Inferior parietal cortex (tissue), 1 donor: ENCODE data around the gene UPK2.

Experiments
- DNase-seq: peaks from one replicate; pipeline ENCODE4 v3.0.0-alpha.2; 2016; ENCODE audit errors: extremely low spot score

Gene UPK2

DNA sequence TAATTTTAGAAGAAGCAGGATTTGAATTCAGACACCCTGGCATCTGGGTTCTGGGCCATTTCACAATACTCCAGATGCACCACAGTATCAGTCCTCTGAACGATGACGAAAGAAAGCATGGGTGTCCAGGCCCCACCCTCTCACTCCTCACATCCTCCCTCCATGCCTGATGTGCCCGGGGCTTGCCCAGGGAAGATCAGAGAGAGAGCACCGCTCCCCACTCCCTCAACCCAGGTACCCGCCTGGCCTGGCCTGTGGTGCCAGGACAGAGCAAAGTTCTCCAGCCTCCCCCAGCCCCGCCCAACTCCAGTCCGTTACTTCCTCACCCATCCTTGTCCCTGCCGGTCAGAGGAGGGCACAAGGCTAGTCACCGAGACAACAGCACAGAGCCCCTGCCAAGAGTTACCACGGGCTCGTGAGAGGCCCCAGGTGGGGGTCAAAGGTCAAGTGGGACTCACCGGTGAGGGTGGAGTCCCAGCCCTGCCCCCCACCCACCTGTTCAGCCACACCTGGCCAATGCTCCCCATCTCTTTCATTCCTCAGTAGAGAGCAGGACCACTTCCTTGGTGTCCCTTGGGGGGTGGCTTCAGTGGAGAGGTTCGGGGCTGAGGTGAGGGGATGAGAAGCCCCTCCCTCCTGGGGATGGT, 38.5 kb upstream of the UPK2 start:
- DNase-seq: no peak

DNA sequence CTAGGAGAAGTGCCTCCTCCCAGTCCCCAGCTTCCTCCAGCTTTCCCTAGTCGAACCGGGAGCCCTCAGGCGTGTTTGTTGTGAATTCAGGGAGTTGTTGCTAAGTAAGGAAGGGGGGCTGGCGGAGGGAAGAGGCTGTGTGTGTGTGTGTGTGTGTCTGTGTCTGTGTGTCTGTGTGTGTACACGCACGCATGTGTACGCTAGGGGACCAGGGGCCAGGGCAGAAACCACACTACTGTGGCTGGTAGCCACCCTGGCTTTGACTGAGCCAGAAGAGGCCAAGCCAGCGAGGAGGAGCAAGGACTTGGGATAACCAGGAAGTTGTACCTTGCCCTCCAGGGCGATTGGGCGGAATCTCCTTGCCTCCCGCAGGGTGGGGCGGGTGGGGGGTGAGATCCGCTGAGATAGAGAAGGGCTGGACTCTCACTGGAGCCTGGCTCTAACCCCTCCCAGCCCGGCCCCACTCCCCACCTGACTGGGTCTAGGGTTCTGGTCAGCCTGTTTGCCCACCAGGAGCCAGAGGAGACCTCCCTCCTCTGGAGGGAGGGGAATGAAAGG, 37.9 kb upstream of the UPK2 start:
- no peak for DNase-seq

DNA sequence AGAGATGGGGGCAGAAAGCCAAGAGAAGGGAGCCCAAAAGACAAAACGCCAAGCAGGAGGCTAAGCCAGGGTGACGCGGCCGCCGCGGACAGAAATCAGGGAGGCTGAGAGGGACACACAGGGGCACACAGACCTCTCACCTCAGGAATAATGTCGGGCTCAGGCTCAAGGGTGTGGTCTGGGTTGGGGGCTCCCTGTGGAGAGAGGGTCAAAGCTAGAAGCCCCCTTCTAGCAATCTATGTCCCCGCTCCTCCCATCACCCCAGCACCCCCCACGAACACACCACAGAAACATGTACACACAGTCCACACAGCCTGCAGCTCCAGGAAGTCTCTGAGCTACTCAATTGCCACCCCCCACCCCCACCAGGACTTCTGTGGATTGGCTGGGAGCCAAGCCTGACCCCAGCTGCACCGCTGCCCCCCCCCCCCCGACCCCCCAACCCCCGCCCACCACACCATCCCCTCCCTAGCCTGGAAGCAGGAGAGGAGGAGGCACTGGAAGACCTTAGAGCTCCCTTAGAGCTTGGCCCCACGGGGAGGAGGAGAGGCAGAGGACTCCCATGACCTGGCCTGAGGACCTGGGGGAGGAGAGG, 37.3 kb upstream of the UPK2 start:
- no peak for DNase-seq

DNA sequence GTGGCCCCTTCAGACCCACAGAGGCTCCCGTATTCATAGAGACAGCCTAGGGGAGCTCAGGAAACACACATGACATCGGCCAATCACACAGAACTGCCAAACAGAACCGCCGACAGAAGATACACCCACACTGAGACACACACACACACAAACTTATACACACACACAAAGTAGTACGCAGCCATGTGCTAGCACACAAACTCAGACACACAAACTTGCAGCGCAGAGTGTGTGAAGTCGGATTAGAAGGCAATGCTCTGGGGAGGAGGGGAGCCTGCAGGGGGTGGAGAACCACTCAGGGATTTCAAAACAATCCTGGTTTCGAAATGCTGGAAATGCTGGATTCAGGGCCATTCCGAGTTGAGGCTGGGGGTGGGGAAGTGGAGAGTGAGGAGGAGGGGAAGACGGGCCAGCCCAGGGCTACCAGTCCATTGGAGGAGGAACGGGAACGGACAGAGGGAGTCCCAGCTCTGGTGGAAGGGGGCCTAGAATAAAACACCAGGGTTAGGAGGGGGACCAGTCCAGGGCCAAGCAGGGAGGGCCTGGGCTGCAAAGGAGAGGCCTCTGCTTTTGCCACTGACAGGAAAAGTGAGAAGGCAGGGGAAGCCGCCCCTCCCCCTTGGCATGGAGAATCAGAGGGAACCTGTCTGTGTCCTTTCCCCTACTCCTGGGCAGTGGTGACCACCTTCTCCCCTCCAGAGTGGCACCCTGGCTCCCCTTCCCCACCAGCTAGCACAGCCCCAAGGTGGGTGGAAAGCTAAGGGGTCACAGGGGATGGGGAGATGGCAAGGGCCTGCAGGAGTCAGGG, 34.8 kb upstream of the UPK2 start:
- no peak for DNase-seq

DNA sequence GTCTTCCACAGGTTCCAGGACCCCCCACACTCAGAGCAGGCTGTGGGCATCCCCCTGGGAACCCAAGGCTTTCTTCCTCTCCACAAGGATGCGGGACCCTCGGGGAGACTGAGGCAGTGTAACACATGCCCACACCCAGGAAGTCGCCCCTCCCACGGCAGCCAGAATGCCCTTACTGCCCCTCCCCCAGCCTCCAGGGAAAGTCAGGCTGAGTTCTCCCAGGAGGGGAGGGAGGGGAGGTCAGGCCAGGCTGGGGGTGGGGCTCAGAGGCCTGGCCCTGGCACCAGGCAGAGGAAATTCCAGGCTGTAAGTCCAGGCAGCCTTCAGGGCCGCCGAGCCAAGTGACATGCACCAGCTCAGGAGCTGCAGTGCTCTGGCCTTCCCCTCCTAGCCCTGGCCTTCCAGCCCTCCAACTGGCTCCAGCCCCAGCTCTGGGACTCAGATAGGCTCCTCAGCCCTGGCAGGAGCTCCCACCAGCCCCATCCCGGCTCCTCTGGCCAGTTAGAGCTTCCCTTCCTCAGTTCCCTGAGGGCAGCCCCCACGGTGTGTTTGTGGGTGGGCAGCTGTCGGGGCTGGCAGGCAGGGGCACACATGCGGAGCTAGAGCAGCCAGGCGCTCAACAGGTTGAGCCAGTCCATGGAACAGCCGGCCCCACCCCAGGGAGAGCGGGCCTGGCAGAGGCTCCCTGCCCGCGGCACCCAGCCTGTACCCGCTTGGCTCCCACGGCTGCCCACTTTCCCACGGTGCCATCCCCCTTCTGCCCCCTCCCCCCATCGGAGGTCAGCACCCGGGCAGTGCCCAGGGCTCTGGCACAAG, 34.0 kb upstream of the UPK2 start:
- DNase-seq: no peak

DNA sequence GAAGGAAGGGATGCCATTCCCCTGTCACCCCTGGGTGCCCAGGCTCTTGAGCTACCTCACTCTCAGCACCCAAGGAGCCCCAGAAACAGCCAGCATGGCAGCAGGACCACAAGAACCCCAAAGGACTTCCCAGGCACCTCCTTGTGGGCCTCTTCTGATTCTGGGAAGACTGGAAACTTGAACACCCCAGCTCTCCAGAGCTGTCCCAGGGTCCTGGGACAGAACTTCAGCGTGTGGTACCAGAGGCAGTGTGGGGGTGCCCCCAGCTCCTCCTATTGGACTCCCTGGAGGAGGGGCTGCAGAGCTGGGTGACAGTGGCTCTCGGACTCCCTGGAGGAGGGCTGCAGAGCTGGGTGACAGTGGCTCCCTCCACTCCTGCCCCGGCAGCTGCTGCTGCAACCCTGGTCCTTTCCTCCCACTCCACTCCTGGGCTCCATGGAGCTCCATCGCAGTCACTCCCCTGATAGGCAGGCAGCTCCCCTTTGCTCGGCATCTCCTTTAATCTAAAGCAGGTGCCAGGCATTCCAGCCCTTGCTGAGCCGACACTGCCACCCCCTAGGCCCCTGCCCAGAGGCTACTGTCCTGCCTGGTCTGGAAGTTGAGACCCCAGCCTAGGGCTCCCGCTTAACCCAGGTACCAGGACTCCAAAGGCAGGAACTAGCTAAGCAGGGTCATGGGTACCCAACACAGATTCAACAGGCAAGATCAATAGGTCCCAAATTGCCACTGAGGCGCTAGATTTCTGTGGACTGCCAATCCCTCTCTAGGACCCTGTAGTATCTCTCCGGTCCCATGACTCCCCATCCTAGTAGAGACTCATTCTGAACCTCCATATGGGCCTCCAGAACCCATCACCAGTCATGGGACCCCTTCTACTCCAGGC, 33.1 kb upstream of the UPK2 start:
- DNase-seq: no peak

DNA sequence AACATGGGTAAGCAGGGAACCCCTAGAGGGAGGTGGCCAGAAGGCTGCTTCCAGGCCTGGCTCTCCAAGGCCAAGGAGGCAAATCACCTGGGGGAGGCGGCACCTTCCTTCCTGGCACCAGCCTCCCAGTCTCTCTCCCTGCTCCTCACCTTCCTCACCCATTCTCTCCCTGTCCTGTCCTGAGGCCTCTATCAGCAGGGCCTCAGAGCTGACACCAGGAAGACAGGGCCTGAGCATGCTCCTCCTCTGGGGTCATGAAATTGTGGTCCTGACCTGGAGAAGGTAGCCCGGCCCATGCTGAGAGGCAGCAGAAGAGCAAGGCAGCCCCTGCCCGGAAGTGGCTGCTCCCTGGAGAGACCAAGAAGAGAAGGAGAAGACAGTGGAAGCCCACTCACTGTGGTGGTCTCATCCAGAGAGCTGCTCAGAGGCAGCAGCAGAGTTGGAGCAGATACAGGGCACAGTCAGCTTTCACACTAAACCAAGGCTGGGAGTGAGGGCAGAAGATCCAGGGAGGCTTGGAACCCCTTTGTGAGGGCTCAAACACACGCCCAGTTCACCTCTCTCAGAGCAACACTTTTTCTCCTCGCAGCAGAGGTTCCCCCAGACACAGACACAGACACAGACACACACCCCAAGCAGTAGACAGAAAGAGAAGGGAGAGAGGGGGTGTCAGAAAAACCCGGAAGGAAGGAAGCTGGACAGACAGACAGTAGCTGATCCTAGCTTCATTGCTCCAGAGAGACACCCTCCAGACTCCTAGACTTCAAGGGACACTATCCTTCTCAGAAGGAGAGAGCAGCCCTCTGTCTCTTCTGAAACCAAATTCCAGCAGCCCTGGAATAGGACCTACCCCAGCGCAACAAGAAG, 32.1 kb upstream of the UPK2 start:
- DNase-seq: no peak

DNA sequence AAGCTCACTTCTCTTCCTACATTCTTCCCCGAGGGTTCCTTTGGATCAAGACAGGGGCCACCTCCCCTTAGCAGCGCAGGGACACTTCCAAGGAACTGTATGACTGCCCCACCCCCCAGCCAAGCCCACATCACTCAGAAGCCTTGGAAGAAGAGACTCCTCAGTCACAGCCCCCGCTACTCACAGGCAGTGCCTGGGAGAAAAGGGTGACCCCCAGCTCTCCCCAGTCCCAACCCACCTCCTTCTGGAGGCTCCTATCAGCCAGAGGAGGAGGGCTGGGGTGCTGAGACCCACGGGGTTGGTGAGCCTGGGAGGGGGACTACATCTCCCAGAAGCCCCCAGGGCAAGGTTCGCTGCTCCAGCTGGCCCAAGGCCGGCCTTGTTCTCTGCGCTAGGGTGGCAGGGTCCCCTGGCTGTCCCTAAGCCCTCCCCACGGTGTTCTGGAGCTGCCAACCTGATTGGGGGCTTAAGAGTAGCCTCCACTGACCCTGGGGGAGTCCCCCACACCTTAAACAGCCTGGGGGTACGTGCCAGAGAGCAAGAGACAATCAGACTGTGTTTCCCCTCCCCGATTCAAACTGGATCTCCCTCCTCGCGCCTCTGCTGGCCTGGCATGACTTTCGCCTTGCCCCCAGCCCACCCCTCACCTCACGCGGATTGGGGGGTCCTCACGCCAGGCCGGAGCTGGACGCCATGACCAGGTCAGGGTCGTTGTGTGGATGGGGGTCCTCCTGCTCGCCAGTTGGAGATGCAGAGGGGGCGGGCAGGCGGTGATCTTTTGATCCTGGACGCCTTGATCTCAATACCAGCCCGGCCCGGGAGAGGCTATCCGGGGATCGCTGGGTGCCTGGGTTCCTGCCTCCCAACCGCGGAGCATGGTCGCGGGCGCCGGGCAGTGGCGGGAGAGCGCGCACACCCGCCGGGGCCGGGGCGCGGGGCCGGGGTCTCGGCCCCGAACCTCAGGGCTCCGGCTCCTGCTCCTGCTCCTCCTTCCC, 31.2 kb upstream of the UPK2 start:
- no peak for DNase-seq

DNA sequence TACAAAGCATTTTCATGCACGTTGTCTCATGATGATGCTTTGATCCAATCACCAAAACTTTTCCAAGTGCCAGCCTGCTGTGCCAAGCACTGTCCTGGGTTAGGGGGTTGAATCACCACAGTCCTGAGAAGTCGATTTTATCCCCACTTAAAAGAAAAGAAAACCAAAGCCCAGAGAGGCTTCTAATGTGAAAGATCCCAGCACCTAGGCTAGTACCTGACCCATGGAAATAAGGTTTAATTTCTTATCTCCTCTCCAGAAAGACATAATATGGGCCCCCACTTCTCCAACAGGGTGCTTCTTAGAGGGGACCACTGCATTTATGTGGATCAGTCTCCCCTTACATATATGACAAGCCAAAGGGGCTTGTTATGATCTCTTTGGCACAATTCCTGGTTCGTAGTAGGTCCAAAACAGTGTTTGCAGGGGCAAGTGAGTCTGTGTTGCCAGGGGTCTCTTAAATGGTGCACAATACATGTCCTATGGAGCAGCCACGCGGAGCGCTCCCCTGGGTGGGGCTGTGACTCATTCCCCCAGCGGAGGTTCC, 28.5 kb upstream of the UPK2 start:
- DNase-seq: no peak

DNA sequence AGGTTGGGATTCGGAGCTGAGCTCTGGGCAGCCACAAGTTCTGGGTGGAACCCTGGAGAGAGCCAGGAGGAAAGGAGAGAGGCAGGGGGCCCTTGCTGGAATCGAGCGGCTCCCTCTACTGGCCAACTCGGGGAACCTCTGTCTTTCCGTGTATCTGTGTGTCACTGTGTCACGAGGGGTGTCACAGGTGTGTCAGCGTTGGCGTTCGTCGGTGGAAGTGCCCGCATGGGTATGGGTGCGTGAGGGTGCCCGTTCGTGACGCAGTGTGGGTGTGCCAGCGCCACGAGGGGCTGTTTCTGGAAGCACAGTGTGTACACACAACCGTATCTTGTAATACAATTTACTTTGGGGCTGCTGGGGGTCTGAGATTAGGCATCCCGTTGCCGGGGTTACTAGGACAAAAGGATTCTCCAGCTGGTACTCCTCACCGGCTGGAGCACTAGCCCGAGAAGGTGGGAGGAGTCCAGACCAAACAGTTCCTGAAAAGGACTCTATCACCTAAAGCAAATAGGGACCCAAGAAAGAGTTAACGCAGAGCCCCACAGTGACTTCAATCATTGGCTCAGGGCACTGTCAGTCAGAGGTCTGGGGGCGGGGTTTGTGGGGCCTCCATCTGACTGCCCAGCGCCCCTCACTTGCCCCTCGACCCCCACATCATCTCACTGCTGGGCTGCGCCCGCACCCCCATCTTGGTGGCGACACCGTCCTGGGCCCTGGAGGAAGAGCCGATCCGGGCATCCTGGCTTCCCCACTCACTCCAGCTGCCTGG, 27.8 kb upstream of the UPK2 start:
- DNase-seq: peak; percentile 93

DNA sequence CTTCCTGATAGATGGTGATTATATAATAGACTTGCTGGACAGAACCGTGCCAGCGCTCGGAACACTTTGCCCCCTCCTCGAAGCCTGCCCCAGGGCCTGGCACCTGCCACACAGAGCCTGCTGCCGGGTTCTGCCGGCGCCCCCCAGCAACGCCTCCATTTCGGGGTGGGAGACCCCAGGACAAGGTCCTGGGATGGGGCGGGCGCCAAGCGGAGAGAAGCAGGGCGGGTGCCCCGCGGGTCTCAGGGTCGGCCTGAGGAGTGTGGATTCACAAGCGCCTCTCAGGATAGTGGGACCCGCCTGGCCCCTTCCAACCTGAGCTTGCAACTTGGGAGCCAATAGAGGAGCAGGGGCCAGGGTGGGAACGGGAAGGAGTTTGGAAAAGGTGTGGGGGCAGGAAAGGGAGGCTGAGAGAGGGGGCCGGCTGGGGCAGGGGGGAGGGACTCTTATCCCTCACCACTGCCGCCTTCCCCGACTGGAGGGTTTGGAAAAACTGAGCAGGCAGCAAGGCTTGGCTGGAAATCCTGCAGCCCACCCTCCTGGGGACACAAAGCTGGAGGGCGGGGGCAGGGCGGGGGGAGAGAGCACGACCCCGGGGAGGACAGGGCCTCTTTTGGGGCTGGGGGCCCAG, 27.1 kb upstream of the UPK2 start:
- DNase-seq: no peak

DNA sequence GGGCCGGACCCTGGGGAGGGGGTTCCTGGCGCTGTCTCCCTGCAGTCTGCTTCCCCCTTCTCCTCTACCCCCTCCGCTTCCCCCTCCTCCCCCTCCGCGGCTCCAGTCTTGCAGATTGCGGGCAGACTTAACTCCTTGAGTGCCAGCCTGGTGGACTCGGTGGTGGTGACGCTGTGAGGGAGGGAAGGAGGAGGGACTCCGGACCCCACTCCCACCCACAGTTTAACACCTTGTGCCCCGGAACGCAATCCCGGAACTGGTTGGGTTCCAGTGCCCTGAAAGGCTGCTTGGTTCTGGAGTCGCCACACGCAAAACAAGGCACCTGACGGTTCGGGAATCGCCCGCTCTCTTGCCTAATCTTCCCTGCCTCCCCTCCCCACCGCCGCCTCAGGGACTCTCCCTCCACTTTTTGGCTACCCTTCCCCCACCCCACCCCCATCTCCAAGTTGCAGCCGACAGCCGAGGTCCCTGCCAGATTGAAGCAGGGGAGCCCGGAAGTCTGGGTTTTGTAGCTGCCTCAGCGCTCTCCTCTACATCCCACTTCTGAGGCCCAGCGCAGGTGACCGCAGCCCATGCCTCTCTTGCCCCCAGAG, 26.5 kb upstream of the UPK2 start:
- DNase-seq: peak; percentile 72

DNA sequence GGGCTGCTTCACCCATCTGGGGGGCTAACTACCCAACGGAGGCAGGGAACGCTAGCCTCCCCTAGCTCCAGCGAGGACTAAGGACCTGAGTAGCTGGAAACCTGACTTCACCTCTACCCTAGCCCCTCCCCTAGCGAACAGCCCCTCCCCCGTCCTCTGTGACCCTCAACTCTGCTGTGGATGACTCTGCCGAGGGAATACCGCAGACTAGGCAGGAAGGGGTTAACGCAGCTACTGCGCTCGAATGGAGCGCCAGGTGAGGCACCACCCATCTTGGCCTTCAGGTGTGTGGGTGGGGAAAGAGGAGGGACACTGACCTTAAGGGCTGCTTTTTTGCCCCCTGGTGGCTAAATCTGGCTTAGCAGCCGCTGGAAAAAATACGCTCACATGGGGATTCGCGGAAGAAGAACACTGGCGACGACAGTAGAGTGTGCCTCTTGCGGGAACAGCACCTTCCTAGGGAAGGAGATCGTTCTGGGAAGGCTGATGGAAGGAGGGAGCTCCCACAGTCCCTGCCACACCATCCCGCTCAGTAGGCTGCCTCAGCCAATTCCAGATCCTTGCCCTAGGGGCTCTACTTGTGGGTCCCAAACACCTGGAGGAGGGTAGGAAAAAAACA, 25.9 kb upstream of the UPK2 start:
- peak; percentile 94 for DNase-seq

DNA sequence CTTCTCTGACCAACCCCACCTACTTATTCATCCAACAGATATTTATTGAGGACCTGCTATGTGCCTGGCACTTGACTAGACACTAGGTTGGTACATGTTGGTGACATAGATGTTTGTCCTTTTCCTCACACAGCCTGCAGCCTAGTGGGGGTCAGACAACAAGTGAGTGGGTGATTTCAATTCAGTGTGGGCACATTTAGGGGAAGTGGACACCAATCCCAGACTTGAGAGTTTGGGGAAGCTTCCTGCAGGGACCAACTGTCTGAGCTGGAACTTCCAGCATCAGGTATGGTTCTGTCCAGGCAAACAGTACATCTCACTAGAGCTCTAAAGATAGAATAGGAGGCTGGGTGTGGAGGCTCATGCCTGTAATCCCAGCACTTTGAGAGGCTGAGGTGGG, 24.5 kb upstream of the UPK2 start:
- DNase-seq: no peak

DNA sequence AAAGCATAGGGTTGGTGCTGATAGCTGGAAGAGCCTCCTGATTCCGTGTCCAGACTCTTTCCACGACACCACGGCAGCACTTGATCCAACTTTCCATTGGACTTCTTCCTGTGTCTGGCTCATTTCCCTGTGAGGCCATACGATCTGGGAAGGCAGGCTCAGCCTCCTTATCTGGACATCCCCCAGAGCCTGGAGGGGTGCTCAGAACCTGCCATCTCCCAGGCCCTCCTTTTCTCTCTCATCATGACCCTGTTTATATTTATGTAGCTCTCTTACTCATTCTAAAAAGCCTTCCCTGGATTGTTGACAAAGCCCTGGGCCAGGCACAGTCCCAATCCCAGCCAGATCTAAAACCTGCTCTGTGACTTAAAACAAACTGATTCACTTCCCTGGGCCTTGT, 22.6 kb upstream of the UPK2 start:
- no peak for DNase-seq

DNA sequence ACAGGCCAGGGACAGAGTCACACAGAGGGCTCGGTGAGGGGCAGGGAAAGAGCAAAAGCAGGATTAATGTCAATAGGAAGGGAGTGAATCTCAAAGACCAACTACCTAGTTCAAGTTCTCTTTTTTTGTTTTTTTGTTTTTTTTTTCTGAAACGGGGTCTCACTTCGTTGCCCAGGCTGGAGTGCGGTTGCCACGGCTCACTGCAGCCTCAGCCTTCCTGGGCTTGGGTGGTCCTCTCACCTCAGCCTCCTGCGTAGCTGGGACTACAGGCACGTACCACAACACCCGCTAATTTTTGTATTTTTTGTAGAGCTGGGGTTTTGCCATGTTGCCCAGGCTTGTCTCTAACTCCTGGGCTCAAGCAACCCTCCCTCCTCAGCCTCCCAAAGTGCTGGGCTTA, 20.7 kb upstream of the UPK2 start:
- no peak for DNase-seq
